Liver (tissue), 9 donors: ENCODE results near the gene NCDN. TPM values are rescaled to one million over a fixed set of nuclear protein-coding genes. Genes with fewer than 3 reads are reported as not detected.

Experiments used
- DNase-seq: peaks from one replicate; pipeline ENCODE4 v3.0.0-alpha.2; 2017; ENCODE audit warnings: low spot score
- H3K27ac ChIP-seq, 2 donors: one replicate each; pipeline ENCODE4 v1.7.0; 2013; ENCODE audit warnings: inconsistent platforms in 2 of 2, low read length in 2 of 2, control low read depth in 1 of 2, low read depth in 1 of 2, mild to moderate bottlenecking in 1 of 2
- H3K27me3 ChIP-seq, 4 donors: one replicate each; pipeline versions ENCODE4 v1.6.1 to v1.7.0; 2013; ENCODE audit warnings: low read length in 3 of 4, inconsistent platforms in 1 of 4, mild to moderate bottlenecking in 1 of 4, moderate library complexity in 1 of 4; ENCODE audit not compliant: control insufficient read depth in 4 of 4, insufficient read depth in 4 of 4
- H3K36me3 ChIP-seq, 4 donors: one replicate each; pipeline versions ENCODE4 v1.6.1 to v1.7.0; 2013; ENCODE audit warnings: low read length in 3 of 4, mild to moderate bottlenecking in 3 of 4, low read depth in 1 of 4, moderate library complexity in 1 of 4; ENCODE audit not compliant: control insufficient read depth in 4 of 4, insufficient read depth in 3 of 4
- H3K4me1 ChIP-seq, 4 donors: one replicate each; pipeline versions ENCODE4 v1.6.1 to v1.7.0; 2013; ENCODE audit warnings: low read length in 3 of 4, mild to moderate bottlenecking in 3 of 4, moderate library complexity in 1 of 4; ENCODE audit not compliant: control insufficient read depth in 4 of 4, insufficient read depth in 4 of 4
- H3K4me3 ChIP-seq, 3 donors: one replicate each; pipeline versions ENCODE4 v1.6.1 to v1.7.0; 2013; ENCODE audit warnings: low read length in 3 of 3, control low read depth in 1 of 3, low read depth in 1 of 3, mild to moderate bottlenecking in 1 of 3
- H3K9ac ChIP-seq, 2 donors: one replicate each; pipeline ENCODE4 v1.7.0; 2013; ENCODE audit warnings: low read length in 2 of 2, mild to moderate bottlenecking in 2 of 2, moderate library complexity in 2 of 2, control low read depth in 1 of 2, low read depth in 1 of 2
- H3K9me3 ChIP-seq, 4 donors: one replicate each; pipeline versions ENCODE4 v1.6.1 to v1.7.0; 2013; ENCODE audit warnings: low read length in 3 of 4; ENCODE audit not compliant: control insufficient read depth in 4 of 4
- EGR1 ChIP-seq, 2 donors: IDR thresholded peaks; 2 replicates each; pipeline ENCODE4 v1.6.1; 2016 to 2018; ENCODE audit warnings: antibody characterized with exemption in 2 of 2, low read depth in 2 of 2
- FOXA1 ChIP-seq: IDR thresholded peaks from 2 replicates; pipeline ENCODE4 v1.6.1; 2016; ENCODE audit warnings: antibody characterized with exemption
- FOXA2 ChIP-seq: IDR thresholded peaks from 2 replicates; pipeline ENCODE4 v1.6.1; 2016; ENCODE audit warnings: antibody characterized with exemption
- GABPA ChIP-seq, 2 donors: IDR thresholded peaks in 1 of 2; conservative IDR thresholded peaks in 1 of 2; 2 replicates each; pipeline ENCODE4 v1.6.1; 2016; ENCODE audit warnings: antibody characterized with exemption in 2 of 2, mild to moderate bottlenecking in 1 of 2, moderate library complexity in 1 of 2
- HNF4A ChIP-seq, 2 donors: conservative IDR thresholded peaks; 2 replicates each; pipeline ENCODE4 v1.6.1; 2016; ENCODE audit warnings: antibody characterized with exemption in 2 of 2, mild to moderate bottlenecking in 2 of 2
- HNF4G ChIP-seq: IDR thresholded peaks from 2 replicates; pipeline ENCODE4 v1.6.1; 2016; ENCODE audit warnings: antibody characterized with exemption
- JUND ChIP-seq, 2 donors: IDR thresholded peaks; 2 replicates each; pipeline ENCODE4 v1.6.1; 2016; ENCODE audit warnings: antibody characterized with exemption in 2 of 2
- NR2F2 ChIP-seq: IDR thresholded peaks from 2 replicates; pipeline ENCODE4 v1.6.1; 2016; ENCODE audit warnings: antibody characterized with exemption
- RAD21 ChIP-seq, 2 donors: IDR thresholded peaks; 2 replicates each; pipeline ENCODE4 v1.6.1; 2016; ENCODE audit warnings: antibody characterized with exemption in 2 of 2, mild to moderate bottlenecking in 2 of 2
- RXRA ChIP-seq, 2 donors: IDR thresholded peaks; 2 replicates each; pipeline ENCODE4 v1.6.1; 2017 to 2018; ENCODE audit warnings: antibody characterized with exemption in 2 of 2, mild to moderate bottlenecking in 1 of 2
- SP1 ChIP-seq: IDR thresholded peaks from 2 replicates; pipeline ENCODE4 v1.6.1; 2018; ENCODE audit warnings: antibody characterized with exemption, mild to moderate bottlenecking
- TAF1 ChIP-seq: conservative IDR thresholded peaks from 2 replicates; pipeline ENCODE4 v1.6.1; 2016; ENCODE audit warnings: antibody characterized with exemption, mild to moderate bottlenecking
- YY1 ChIP-seq: IDR thresholded peaks from 2 replicates; pipeline ENCODE4 v1.6.1; 2016; ENCODE audit warnings: antibody characterized with exemption, mild to moderate bottlenecking
- WGBS: extraction: QIAGEN DNeasy Blood & Tissue Kit; methylation state at CpG from one replicate; pipeline ENCODE4 v1.1.7; 2013; 5-methylcytosine and 5-hydroxymethylcytosine counted together
- polyA plus RNA-seq, 2 donors: library from polyadenylated mRNA; stranded (reverse) in 1 of 2; unstranded in 1 of 2; fragments of 200-250 nt in 1 of 2; fragments of >200 nt in 1 of 2; fragmentation: Nextera tagmentation in 1 of 2; extraction: Ambion mirVana in 1 of 2; gene quantifications; one replicate each; pipeline versions ENCODE4 v1.2.1 to v1.2.3, GENCODE V29; 2013 to 2015
- total RNA-seq, 2 donors: library from RNA; depleted of rRNA; stranded (reverse); fragments of >200 nt; gene quantifications; one replicate each; pipeline ENCODE4 v1.2.3, GENCODE V29; 2014
- TF ChIP-seq, protein P1 (sequence below): IDR thresholded peaks from 2 replicates; pipeline ENCODE4 v1.6.1; 2016; ENCODE audit warnings: antibody characterized with exemption
- TF ChIP-seq, protein P2 (sequence below): IDR thresholded peaks from 2 replicates; pipeline ENCODE4 v1.6.1; 2016; ENCODE audit warnings: antibody characterized with exemption
- TF ChIP-seq, protein P3 (sequence below): fragments of 150-350 bp; IDR thresholded peaks from 2 replicates; pipeline ENCODE4 v1.5.1; 2017; ENCODE audit warnings: improper control_type of control experiment, low read depth, low read length; ENCODE audit not compliant: missing input control
- TF ChIP-seq, protein P4 (sequence below): IDR thresholded peaks from 2 replicates; pipeline ENCODE4 v1.6.1; 2016; ENCODE audit warnings: antibody characterized with exemption
- TF ChIP-seq, protein P5 (sequence below): IDR thresholded peaks from 2 replicates; pipeline ENCODE4 v1.6.1; 2016; ENCODE audit warnings: antibody characterized with exemption, mild to moderate bottlenecking
- donor health status: healthy.
- donor health status: healthy.
- donor health status: healthy.
- donor health status: healthy.
- donor health status: healthy.

The NCDN gene
- total and polyA plus RNA-seq, 4 donors = 2.7 to 7.9 (median 5.6) TPM

DNA sequence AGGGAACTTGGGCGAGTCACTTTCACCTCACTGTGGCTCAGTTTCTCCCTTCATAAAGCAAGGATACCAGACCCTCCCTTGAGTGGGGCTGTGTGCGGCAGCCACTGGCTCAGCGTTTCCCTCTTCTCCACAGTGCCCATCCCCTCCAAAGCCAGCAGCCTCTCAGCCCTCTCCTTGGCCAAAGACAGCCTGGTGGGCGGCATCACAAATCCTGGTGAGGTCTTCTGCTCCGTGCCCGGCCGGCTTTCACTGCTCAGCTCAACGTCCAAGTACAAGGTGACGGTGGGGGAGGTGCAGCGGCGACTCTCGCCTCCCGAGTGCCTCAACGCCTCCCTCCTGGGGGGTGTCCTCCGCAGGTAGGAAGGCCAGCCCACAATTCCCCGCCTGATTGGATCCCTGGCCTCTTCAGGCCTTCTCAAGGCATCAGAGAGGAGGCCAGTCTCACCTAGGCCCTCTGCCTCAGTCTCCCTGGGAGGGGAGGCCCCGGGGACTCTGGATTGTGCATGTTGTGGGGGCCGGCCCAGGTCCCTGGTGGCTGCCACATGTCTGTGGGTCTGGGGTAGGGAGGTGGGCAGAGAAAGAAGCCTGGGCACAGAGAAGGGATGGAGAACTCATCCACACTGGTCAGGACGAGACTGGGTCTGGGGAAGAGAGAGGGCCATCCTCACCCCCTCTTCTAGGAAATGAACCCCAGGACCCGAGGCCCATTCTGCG lies 30.8 kb downstream of the NCDN start:
- Histone ChIP-seq H3K9me3 (no peaks in the 10 kb centered on the region), H3K27ac (no peak overlapping the region), H3K27me3 (no peaks in the 10 kb centered on the region), H3K4me3 (no peak overlapping the region), H3K4me1 (no peaks in the 10 kb centered on the region), H3K36me3 (no peaks in the 10 kb centered on the region), H3K9ac (no peak overlapping the region)
- DNase-seq = no peak
- TF ChIP-seq GABPA (IDR thresholded peaks at IDR 0.05 in 1 of 2, conservative IDR thresholded peaks at IDR 0.05 in 1 of 2) = no peak
- no peak for TF ChIP-seq EGR1 (IDR thresholded peaks at IDR 0.05; ENCODE audit: low read depth in 2 of 2)
- TF ChIP-seq SP1 = no peak
- TF ChIP-seq, protein P1, sequence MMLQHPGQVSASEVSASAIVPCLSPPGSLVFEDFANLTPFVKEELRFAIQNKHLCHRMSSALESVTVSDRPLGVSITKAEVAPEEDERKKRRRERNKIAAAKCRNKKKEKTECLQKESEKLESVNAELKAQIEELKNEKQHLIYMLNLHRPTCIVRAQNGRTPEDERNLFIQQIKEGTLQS = no peak
- TF ChIP-seq RAD21 (IDR thresholded peaks at IDR 0.05) = no peak
- TF ChIP-seq, protein P2, sequence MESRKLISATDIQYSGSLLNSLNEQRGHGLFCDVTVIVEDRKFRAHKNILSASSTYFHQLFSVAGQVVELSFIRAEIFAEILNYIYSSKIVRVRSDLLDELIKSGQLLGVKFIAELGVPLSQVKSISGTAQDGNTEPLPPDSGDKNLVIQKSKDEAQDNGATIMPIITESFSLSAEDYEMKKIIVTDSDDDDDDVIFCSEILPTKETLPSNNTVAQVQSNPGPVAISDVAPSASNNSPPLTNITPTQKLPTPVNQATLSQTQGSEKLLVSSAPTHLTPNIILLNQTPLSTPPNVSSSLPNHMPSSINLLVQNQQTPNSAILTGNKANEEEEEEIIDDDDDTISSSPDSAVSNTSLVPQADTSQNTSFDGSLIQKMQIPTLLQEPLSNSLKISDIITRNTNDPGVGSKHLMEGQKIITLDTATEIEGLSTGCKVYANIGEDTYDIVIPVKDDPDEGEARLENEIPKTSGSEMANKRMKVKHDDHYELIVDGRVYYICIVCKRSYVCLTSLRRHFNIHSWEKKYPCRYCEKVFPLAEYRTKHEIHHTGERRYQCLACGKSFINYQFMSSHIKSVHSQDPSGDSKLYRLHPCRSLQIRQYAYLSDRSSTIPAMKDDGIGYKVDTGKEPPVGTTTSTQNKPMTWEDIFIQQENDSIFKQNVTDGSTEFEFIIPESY = no peak
- TF ChIP-seq, protein P3, sequence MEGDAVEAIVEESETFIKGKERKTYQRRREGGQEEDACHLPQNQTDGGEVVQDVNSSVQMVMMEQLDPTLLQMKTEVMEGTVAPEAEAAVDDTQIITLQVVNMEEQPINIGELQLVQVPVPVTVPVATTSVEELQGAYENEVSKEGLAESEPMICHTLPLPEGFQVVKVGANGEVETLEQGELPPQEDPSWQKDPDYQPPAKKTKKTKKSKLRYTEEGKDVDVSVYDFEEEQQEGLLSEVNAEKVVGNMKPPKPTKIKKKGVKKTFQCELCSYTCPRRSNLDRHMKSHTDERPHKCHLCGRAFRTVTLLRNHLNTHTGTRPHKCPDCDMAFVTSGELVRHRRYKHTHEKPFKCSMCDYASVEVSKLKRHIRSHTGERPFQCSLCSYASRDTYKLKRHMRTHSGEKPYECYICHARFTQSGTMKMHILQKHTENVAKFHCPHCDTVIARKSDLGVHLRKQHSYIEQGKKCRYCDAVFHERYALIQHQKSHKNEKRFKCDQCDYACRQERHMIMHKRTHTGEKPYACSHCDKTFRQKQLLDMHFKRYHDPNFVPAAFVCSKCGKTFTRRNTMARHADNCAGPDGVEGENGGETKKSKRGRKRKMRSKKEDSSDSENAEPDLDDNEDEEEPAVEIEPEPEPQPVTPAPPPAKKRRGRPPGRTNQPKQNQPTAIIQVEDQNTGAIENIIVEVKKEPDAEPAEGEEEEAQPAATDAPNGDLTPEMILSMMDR = no peak
- TF ChIP-seq FOXA1 = no peak
- no peak for TF ChIP-seq TAF1
- no peak for TF ChIP-seq FOXA2
- TF ChIP-seq, protein P4, sequence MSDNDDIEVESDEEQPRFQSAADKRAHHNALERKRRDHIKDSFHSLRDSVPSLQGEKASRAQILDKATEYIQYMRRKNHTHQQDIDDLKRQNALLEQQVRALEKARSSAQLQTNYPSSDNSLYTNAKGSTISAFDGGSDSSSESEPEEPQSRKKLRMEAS = no peak
- TF ChIP-seq JUND (IDR thresholded peaks at IDR 0.05) = no peak
- no peak for TF ChIP-seq YY1
- no peak for TF ChIP-seq NR2F2
- no peak for TF ChIP-seq HNF4G
- TF ChIP-seq RXRA (IDR thresholded peaks at IDR 0.05) = no peak
- no peak for TF ChIP-seq HNF4A (conservative IDR thresholded peaks at IDR 0.05)
- TF ChIP-seq, protein P5, sequence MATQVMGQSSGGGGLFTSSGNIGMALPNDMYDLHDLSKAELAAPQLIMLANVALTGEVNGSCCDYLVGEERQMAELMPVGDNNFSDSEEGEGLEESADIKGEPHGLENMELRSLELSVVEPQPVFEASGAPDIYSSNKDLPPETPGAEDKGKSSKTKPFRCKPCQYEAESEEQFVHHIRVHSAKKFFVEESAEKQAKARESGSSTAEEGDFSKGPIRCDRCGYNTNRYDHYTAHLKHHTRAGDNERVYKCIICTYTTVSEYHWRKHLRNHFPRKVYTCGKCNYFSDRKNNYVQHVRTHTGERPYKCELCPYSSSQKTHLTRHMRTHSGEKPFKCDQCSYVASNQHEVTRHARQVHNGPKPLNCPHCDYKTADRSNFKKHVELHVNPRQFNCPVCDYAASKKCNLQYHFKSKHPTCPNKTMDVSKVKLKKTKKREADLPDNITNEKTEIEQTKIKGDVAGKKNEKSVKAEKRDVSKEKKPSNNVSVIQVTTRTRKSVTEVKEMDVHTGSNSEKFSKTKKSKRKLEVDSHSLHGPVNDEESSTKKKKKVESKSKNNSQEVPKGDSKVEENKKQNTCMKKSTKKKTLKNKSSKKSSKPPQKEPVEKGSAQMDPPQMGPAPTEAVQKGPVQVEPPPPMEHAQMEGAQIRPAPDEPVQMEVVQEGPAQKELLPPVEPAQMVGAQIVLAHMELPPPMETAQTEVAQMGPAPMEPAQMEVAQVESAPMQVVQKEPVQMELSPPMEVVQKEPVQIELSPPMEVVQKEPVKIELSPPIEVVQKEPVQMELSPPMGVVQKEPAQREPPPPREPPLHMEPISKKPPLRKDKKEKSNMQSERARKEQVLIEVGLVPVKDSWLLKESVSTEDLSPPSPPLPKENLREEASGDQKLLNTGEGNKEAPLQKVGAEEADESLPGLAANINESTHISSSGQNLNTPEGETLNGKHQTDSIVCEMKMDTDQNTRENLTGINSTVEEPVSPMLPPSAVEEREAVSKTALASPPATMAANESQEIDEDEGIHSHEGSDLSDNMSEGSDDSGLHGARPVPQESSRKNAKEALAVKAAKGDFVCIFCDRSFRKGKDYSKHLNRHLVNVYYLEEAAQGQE = no peak
- 74% methylated on average over 21 of the region's 21 CpGs for WGBS
